Gastrocnemius medialis (tissue), 4 donors: ENCODE results near the gene LRP11.

Experiments
- POLR2A ChIP-seq, 2 donors: fragments of 450-650 bp; IDR thresholded peaks; one replicate each; pipeline ENCODE4 v1.6.1; 2017; ENCODE audit warnings: antibody characterized with exemption in 2 of 2, mild to moderate bottlenecking in 2 of 2, moderate library complexity in 2 of 2
- TF ChIP-seq, protein P1 (sequence below), 5 experiments: fragments of 450-650 bp in 3 of 5; fragments of 200-600 bp in 2 of 5; sonication (generic) in 2 of 5; IDR thresholded peaks in 4 of 5; conservative IDR thresholded peaks in 1 of 5; 1 replicate in 4 of 5; 2 replicates in 1 of 5; pipeline ENCODE4 v1.5.1; 2016 to 2019; ENCODE audit warnings: antibody characterized with exemption in 5 of 5, mild to moderate bottlenecking in 3 of 5, moderate library complexity in 3 of 5

DNA sequence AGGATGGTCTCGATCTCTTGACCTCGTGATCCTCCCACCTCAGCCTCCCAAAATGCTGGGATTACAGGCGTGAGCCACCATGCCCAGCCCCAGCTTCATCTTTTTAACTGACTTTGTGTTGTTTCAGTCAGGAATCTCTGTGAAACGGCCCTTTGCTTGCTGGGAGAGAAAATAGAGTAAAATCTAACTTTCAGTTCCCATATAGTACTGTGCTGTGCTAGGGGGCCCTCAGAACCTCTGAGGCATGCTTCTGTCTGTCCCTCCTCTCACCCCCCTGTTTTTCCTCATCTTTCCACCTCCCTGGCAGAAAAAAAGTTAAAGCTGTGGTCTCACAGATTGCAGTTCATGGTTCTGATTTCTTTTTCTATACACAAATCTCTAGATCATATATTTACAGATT, 48.4 kb downstream of the LRP11 start:
- TF ChIP-seq, protein P1, sequence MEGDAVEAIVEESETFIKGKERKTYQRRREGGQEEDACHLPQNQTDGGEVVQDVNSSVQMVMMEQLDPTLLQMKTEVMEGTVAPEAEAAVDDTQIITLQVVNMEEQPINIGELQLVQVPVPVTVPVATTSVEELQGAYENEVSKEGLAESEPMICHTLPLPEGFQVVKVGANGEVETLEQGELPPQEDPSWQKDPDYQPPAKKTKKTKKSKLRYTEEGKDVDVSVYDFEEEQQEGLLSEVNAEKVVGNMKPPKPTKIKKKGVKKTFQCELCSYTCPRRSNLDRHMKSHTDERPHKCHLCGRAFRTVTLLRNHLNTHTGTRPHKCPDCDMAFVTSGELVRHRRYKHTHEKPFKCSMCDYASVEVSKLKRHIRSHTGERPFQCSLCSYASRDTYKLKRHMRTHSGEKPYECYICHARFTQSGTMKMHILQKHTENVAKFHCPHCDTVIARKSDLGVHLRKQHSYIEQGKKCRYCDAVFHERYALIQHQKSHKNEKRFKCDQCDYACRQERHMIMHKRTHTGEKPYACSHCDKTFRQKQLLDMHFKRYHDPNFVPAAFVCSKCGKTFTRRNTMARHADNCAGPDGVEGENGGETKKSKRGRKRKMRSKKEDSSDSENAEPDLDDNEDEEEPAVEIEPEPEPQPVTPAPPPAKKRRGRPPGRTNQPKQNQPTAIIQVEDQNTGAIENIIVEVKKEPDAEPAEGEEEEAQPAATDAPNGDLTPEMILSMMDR (IDR thresholded peaks at IDR 0.05 in 4 of 5, conservative IDR thresholded peaks at IDR 0.05 in 1 of 5) = no peak
- no peak for TF ChIP-seq POLR2A (IDR thresholded peaks at IDR 0.05)
